C4-2B (cell line): ENCODE measurements around the gene POU2F1.

Experiments used
- ZFX ChIP-seq: fragments of 450-650 bp; IDR thresholded peaks from 2 replicates; pipeline ENCODE4 v1.6.1; 2017
- TF ChIP-seq, protein P1 (sequence below): fragments of 450-650 bp; conservative IDR thresholded peaks from 2 replicates; pipeline ENCODE4 v1.5.1; 2017; ENCODE audit warnings: mild to moderate bottlenecking

DNA sequence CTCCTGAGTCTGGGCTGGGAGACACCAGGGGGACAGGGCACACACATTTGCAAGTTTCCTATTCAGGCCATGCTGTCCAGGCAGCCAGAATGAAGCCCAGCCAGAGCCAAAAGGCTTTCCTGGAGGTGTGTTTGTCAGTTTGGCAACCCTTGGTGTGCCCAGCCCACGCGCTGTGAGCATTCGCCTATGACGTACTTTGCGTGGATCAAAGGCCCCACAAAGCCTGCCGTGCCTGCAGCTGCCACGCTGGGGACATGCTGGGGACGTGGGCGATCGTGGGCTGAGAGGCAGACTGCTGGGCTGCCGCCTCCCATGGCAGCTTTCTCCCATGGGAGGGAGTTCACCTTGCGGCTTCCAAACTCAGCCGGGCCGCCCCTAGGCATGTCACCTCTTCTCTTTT lies 240.2 kb downstream of the POU2F1 start:
- TF ChIP-seq, protein P1, sequence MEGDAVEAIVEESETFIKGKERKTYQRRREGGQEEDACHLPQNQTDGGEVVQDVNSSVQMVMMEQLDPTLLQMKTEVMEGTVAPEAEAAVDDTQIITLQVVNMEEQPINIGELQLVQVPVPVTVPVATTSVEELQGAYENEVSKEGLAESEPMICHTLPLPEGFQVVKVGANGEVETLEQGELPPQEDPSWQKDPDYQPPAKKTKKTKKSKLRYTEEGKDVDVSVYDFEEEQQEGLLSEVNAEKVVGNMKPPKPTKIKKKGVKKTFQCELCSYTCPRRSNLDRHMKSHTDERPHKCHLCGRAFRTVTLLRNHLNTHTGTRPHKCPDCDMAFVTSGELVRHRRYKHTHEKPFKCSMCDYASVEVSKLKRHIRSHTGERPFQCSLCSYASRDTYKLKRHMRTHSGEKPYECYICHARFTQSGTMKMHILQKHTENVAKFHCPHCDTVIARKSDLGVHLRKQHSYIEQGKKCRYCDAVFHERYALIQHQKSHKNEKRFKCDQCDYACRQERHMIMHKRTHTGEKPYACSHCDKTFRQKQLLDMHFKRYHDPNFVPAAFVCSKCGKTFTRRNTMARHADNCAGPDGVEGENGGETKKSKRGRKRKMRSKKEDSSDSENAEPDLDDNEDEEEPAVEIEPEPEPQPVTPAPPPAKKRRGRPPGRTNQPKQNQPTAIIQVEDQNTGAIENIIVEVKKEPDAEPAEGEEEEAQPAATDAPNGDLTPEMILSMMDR: no peak
- no peak for TF ChIP-seq ZFX
